Epithelial cell of esophagus (primary cell): ENCODE measurements around the gene FBLIM1.

Experiments used
- DNase-seq: peaks from one replicate; pipeline ENCODE4 v3.0.0; 2010; ENCODE audit warnings: low read depth
- H3K4me3 ChIP-seq: 2 replicates; pipeline ENCODE4 v1.5.1; 2011; ENCODE audit warnings: mild to moderate bottlenecking, low read length, control low read depth
- CTCF ChIP-seq: IDR thresholded peaks from 2 replicates; pipeline ENCODE4 v1.5.1; 2011; ENCODE audit warnings: low read depth, mild to moderate bottlenecking, low read length, control low read depth, inconsistent platforms; ENCODE audit not compliant: insufficient read depth; ENCODE audit errors: missing control alignments

The FBLIM1 gene

DNA sequence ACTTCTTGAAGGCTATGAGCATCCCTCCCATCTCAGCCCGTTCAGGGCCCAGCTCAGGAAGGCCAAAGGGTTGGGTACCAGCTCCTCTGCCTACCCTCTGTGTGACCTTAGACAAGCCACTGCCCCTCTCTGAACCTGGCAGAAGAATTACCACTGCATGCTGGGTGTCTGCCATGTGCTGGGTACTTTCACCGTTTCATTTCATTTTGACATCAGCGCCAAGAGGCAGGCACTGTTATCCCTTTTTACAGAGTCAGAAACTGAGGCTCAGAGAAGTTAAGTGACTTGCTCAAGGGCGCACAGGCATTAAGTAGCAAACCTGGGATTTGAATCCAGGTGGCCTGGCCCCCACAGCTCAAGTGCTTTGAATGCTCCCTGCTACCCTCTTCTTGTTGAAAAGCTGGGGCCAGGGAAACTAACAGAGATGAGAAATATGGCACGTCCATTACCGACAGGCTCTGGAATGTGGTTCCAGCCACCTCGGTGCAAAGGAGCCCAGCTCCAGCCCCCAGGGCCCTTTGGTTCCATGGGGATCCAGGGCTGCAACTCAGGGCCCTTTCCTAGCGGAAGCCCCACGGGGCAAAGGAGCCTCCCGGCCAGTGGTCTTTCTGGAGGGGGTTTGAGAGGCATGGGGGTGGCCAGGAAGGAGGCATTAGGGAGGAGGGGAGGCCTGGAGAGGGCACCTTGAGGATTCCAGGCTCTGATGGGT lies 9.8 kb upstream of the FBLIM1 start:
- no peak overlapping the region for H3K4me3 ChIP-seq
- DNase-seq = no peak
- TF ChIP-seq CTCF = no peak

- TF ChIP-seq CTCF = no peak
- no peak overlapping the region for H3K4me3 ChIP-seq
- peak; percentile 69 for DNase-seq
Observed at GRCh38 chr1:15749399-15750291, 8.9 kb upstream of the FBLIM1 start.

- no peak for DNase-seq
- H3K4me3 ChIP-seq = no peak overlapping the region
- no peak for TF ChIP-seq CTCF
Observed at GRCh38 chr1:15750924-15751323, 7.7 kb upstream of the FBLIM1 start.

DNA sequence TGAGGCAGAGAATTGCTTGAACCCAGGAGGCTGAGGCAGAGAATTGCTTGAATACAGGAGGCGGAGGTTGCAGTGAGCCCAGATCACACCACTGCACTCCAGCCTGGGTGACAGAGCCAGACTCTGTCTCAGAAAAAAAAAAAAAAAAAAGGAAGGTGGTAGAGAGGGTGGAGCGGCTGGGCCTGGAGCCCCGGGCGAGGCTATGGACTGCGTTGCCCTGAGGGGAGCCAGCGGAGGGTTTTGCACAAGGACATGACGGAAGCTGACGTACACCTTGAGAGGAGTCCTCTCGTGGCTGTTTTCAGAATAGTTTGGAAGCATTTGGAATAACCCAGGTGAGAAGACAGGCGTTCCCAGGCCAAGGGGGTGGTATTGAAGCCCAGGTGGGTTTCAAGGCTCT lies 6.9 kb upstream of the FBLIM1 start:
- no peak overlapping the region for H3K4me3 ChIP-seq
- TF ChIP-seq CTCF = no peak
- no peak for DNase-seq

GRCh38 chr1:15753776-15754175 lies 4.8 kb upstream of the FBLIM1 start:
- H3K4me3 ChIP-seq = no peak overlapping the region
- DNase-seq = no peak
- TF ChIP-seq CTCF = no peak

DNA sequence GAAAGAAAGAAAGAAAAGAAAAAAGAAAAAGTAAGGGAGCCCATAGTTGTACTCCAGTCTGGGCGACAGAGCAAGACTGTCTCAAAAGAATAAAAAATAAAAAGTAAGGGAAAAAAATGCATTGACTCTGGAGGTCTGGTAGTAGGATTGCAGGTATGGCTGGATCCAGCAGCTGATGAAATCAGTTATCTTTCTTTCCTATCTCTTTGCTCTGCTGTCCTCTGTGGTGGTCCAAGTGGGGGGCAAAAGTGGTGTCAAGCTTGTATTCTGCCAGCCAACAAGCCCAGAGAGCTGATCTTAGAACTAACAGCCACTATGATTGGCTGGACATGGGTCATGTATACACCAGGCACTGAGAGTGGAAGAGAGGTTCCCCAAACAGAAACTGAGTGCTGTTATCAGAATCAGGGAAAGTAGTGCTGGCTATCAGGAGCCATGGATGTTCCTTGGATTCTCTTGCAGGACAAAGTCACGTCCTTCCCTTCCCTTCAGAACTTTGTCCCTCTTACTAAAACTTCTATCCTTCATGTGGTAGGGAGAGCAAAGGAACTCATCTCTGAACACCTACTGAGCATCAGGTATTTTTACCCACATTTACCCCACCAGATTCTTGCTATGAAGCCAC lies 3.5 kb upstream of the FBLIM1 start:
- no peak overlapping the region for H3K4me3 ChIP-seq
- no peak for DNase-seq
- TF ChIP-seq CTCF = no peak
